Hematopoietic multipotent progenitor cell (in vitro differentiated cells): ENCODE measurements around the gene CD209. TPM values are rescaled to one million over a fixed set of nuclear protein-coding genes. Genes with fewer than 3 reads are reported as not detected.
A peak's percentile ranks its signal among the peaks of the same experiment; 100 is the strongest.
"Not testable (repeated sequence)": the region's sequence is repeated elsewhere in the genome, so short reads cannot be mapped to it uniquely, and the experiment has no call there.

Experiments
- DNase-seq, 3 donors: peaks; one replicate each; pipeline ENCODE4 v3.0.0-alpha.2; 2011 to 2015; ENCODE audit warnings: low read depth in 2 of 3, low spot score in 2 of 3
- total RNA-seq: library from RNA; depleted of rRNA; stranded (reverse); fragments of >200 nt; gene quantifications from one replicate; pipeline ENCODE4 v1.2.3, GENCODE V29; 2012

The CD209 gene
- total RNA-seq = not detected

GRCh38 chr19:7746903-7747884 is at the start of gene CD209:
TSS of gene CD209 (minus strand) at chr19:7747534. CDS start at chr19:7747511, 23 bp downstream.
- DNase-seq = no peak

- DNase-seq = no peak
Measured at GRCh38 chr19:7795555-7796161, 48.3 kb upstream of the CD209 start.

GRCh38 chr19:7793493-7793892 is 46.2 kb upstream of the CD209 start:
- no peak for DNase-seq

GRCh38 chr19:7792701-7793100 is 45.4 kb upstream of the CD209 start:
- not testable (repeated sequence) for DNase-seq

GRCh38 chr19:7792281-7792680 is 44.9 kb upstream of the CD209 start:
- DNase-seq = no peak

GRCh38 chr19:7790416-7790815 is 43.1 kb upstream of the CD209 start:
- DNase-seq = no peak

GRCh38 chr19:7789447-7789846 is 42.1 kb upstream of the CD209 start:
- DNase-seq = no peak

- no peak for DNase-seq
Measured at GRCh38 chr19:7788933-7789323, 41.6 kb upstream of the CD209 start.

GRCh38 chr19:7788178-7788932 is 41.0 kb upstream of the CD209 start:
- DNase-seq = peak in 1 of 3 donors; percentile 23

GRCh38 chr19:7787602-7788177 is 40.4 kb upstream of the CD209 start:
- no peak for DNase-seq

- no peak for DNase-seq
Measured at GRCh38 chr19:7787141-7787540, 39.8 kb upstream of the CD209 start.

- DNase-seq = no peak
Measured at GRCh38 chr19:7784856-7785255, 37.5 kb upstream of the CD209 start.

GRCh38 chr19:7783991-7784423 is 36.7 kb upstream of the CD209 start:
- DNase-seq = no peak

GRCh38 chr19:7781157-7781556 is 33.8 kb upstream of the CD209 start:
- DNase-seq = no peak

GRCh38 chr19:7779631-7780486 is 32.5 kb upstream of the CD209 start:
- DNase-seq = no peak

GRCh38 chr19:7778081-7778480 is 30.7 kb upstream of the CD209 start:
- DNase-seq = no peak

GRCh38 chr19:7775761-7776160 is 28.4 kb upstream of the CD209 start:
- no peak for DNase-seq

GRCh38 chr19:7773841-7774240 is 26.5 kb upstream of the CD209 start:
- DNase-seq = no peak

- DNase-seq = peak in 2 of 3 donors; percentile 56 to 77
Measured at GRCh38 chr19:7772752-7773291, 25.5 kb upstream of the CD209 start.

- no peak for DNase-seq
Measured at GRCh38 chr19:7771072-7771471, 23.7 kb upstream of the CD209 start.
